ENCODE results near the gene UBTF. TPM values are rescaled to one million over a fixed set of nuclear protein-coding genes. Genes with fewer than 3 reads are reported as not detected.
A peak's percentile ranks its signal among the peaks of the same experiment; 100 is the strongest.

The UBTF gene
- polyA plus RNA-seq, 1 donor (not counting 4 experiments of a cell fraction or from before 2014, with no cell fraction given) = 23.0 TPM

DNA sequence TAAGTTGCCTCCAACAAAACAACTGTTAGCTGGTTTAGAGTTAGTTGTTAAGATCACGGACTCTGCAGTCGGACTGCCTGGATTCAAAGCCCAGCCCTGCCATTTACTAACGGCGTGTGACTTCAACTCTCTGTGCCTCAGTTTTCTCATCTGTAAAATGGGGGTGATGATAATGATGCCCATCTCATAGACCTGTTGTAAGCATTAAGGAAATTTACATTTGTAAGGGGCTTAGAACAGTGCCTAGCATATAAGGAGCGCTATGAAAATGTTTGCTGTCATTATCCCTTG is 47.6 kb upstream of the UBTF start:
- Histone ChIP-seq H3K4me1 (ENCODE audit: control insufficient read depth, extremely low read depth, insufficient read depth, low read length) (no peaks in the 10 kb centered on the region), H3K4me3 (ENCODE audit: control insufficient read depth in 2 of 3, extremely low read depth in 1 of 3, insufficient read depth in 2 of 3, low read depth in 1 of 3, low read length in 3 of 3) (no peak overlapping the region), H3K9me3 (ENCODE audit: control insufficient read depth, low read depth, low read length) (no peaks in the 10 kb centered on the region), H3K36me3 (ENCODE audit: control insufficient read depth in 2 of 2, extremely low read depth in 1 of 2, insufficient read depth in 2 of 2, low read length in 2 of 2) (no peaks in the 10 kb centered on the region), H3K27me3 (ENCODE audit: control insufficient read depth, extremely low read depth, insufficient read depth, low read length) (peaks cover 14% of the 10 kb centered on the region), H3K27ac (ENCODE audit: control insufficient read depth, insufficient read depth, low read length) (no peak overlapping the region), H3K9me1 (ENCODE audit: control insufficient read depth, extremely low read depth, insufficient read depth, low read length) (no peaks in the 10 kb centered on the region), H3K79me2 (ENCODE audit: control insufficient read depth, insufficient read depth, low read length) (no peaks in the 10 kb centered on the region), H3K9ac (ENCODE audit: control insufficient read depth, extremely low read depth, insufficient read depth, low read length) (no peak overlapping the region), H2AFZ (ENCODE audit: control insufficient read depth, low read length) (no peak overlapping the region), H4K20me1 (ENCODE audit: control insufficient read depth, extremely low read depth, insufficient read depth, low read length) (no peaks in the 10 kb centered on the region), H3K4me2 (ENCODE audit: control insufficient read depth, extremely low read depth, insufficient read depth, low read depth, low read length) (no peak overlapping the region)
- DNase-seq (ENCODE audit: low read depth, low spot score) (no peak), FAIRE-seq (no peak)
- TF ChIP-seq, protein P1, sequence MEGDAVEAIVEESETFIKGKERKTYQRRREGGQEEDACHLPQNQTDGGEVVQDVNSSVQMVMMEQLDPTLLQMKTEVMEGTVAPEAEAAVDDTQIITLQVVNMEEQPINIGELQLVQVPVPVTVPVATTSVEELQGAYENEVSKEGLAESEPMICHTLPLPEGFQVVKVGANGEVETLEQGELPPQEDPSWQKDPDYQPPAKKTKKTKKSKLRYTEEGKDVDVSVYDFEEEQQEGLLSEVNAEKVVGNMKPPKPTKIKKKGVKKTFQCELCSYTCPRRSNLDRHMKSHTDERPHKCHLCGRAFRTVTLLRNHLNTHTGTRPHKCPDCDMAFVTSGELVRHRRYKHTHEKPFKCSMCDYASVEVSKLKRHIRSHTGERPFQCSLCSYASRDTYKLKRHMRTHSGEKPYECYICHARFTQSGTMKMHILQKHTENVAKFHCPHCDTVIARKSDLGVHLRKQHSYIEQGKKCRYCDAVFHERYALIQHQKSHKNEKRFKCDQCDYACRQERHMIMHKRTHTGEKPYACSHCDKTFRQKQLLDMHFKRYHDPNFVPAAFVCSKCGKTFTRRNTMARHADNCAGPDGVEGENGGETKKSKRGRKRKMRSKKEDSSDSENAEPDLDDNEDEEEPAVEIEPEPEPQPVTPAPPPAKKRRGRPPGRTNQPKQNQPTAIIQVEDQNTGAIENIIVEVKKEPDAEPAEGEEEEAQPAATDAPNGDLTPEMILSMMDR (optimal IDR thresholded peaks at IDR 0.05 in 1 of 3, IDR thresholded peaks at IDR 0.05 in 1 of 3, conservative IDR thresholded peaks at IDR 0.05 in 1 of 3; ENCODE audit: extremely low read depth in 1 of 3, insufficient read depth in 2 of 3, low read length in 3 of 3) = no peak
- no peak for TF ChIP-seq EZH2 (IDR thresholded peaks at IDR 0.05; ENCODE audit: low read length)
- dilution Hi-C loops (cut with MboI; ENCODE audit: extremely low pct_ligation_motif_present, low sequenced_read_pairs) = no loop called here

DNA sequence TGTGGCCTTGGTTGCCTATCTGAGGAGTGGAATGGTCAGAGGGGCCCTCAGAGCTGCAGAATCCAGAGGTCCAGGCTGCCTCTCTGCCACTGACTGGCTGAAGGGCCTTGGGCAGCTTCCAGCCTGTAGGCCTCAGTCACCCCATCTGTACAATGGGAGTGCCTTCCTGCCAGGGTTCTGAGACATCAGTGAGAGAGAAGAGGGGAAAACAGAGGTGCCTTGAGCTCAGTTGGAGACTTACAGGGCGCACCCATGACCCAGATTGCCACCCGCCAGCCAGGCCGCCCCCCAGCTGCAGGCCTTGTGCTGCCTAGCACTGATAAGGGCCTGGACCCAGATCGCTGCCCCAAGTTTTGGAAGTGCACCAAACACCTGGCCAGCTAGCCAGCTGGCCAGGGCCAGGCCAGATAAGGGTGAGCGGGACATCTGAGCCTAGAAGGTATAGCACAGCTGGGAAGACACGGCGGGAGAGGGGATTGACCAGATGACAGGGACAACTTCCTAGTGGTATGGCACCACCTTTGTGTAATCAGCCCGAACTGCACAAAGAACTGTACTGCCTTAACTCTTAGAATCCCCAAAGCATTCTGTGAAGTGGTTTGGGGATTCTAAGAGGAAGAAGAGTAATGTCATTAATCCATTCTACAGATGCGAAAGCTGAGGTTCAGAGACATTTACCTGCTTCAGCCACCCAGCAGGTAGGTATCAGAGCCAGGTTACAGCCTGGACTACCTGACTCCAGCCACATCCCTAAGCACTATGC is 47.1 kb upstream of the UBTF start:
- dilution Hi-C loops (cut with MboI; ENCODE audit: extremely low pct_ligation_motif_present, low sequenced_read_pairs) = no loop called here
- no peak overlapping the region for H2AFZ ChIP-seq (ENCODE audit: control insufficient read depth, low read length)
- no peak for TF ChIP-seq EZH2 (IDR thresholded peaks at IDR 0.05; ENCODE audit: low read length)
- TF ChIP-seq, protein P1 (optimal IDR thresholded peaks at IDR 0.05 in 1 of 3, IDR thresholded peaks at IDR 0.05 in 1 of 3, conservative IDR thresholded peaks at IDR 0.05 in 1 of 3; ENCODE audit: extremely low read depth in 1 of 3, insufficient read depth in 2 of 3, low read length in 3 of 3) = peak in 1 of 3 experiments; percentile 19
- no peak overlapping the region for H3K9ac ChIP-seq (ENCODE audit: control insufficient read depth, extremely low read depth, insufficient read depth, low read length)
- no peaks in the 10 kb centered on the region for H3K9me3 ChIP-seq (ENCODE audit: control insufficient read depth, low read depth, low read length)
- H3K36me3 ChIP-seq (ENCODE audit: control insufficient read depth in 2 of 2, extremely low read depth in 1 of 2, insufficient read depth in 2 of 2, low read length in 2 of 2) = no peaks in the 10 kb centered on the region
- H4K20me1 ChIP-seq (ENCODE audit: control insufficient read depth, extremely low read depth, insufficient read depth, low read length) = no peaks in the 10 kb centered on the region
- no peaks in the 10 kb centered on the region for H3K4me1 ChIP-seq (ENCODE audit: control insufficient read depth, extremely low read depth, insufficient read depth, low read length)
- FAIRE-seq (no peak), DNase-seq (ENCODE audit: low read depth, low spot score) (no peak)
- no peaks in the 10 kb centered on the region for H3K79me2 ChIP-seq (ENCODE audit: control insufficient read depth, insufficient read depth, low read length)
- H3K4me2 ChIP-seq (ENCODE audit: control insufficient read depth, extremely low read depth, insufficient read depth, low read depth, low read length) = no peak overlapping the region
- H3K4me3 ChIP-seq (ENCODE audit: control insufficient read depth in 2 of 3, extremely low read depth in 1 of 3, insufficient read depth in 2 of 3, low read depth in 1 of 3, low read length in 3 of 3) = no peak overlapping the region
- peaks cover 14% of the 10 kb centered on the region for H3K27me3 ChIP-seq (ENCODE audit: control insufficient read depth, extremely low read depth, insufficient read depth, low read length)
- no peaks in the 10 kb centered on the region for H3K9me1 ChIP-seq (ENCODE audit: control insufficient read depth, extremely low read depth, insufficient read depth, low read length)
- no peak overlapping the region for H3K27ac ChIP-seq (ENCODE audit: control insufficient read depth, insufficient read depth, low read length)
